Occipital lobe (tissue), 2 donors: ENCODE measurements around the gene SCD5. TPM values are rescaled to one million over a fixed set of nuclear protein-coding genes. Genes with fewer than 3 reads are reported as not detected.
"Not testable (repeated sequence)": the region's sequence is repeated elsewhere in the genome, so short reads cannot be mapped to it uniquely, and the experiment has no call there.

ENCODE experiments used
- DNase-seq: peaks from one replicate; lab custom pipeline; 2025; lab: John Stamatoyannopoulos, UW
- total RNA-seq: library from RNA; depleted of rRNA; stranded (reverse); fragments of >200 nt; gene quantifications from one replicate; pipeline ENCODE4 v1.2.3, GENCODE V29; 2014

Gene SCD5
- total RNA-seq = 287 TPM

DNA sequence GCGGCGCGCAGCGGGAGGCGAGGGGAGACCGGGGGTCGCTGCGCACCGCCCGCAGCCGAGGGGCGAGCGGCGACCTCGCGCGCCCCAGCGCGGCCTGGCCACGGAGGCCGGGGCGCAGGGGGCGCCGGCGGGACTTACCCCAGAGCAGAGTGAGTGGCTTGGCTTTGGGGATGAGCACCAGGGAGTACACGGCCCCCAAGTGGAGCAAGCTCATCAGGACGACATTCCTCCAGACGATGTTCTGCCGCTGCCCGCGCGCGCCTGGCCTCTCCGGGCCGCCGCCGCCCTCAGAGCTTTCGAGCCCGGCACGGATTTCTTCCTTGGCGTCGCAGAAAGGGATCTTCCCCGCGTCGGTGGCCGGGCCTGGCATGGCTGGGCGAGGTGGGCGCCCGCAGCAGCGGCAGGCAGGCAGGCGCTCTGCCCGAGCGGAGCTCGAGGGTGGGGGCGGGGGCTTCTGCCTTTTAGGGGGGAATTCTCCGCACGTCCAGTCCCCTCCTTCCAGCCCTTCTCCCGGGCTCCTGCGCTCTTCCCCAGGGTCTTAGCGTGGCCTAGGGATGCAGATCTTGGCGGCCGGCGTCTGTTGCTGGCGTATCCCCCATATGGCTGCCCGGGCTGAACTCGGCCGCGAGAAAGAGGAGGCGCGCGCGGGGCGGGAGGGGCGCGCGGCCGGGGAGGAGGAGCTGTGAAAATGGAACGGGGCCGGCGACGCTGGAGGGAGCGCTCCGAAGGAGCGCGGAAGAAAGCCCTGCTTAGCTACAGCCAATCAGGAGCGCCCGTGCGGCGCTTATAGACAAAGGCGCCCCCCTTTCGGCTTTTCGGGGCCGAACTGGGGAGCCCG lies at the start of gene SCD5:
Gene SCD5 (minus strand): TSS at position 629 of the 838 bp plus-strand sequence. CDS start 259 bp downstream, at position 370.
- DNase-seq = peak; percentile 87

DNA sequence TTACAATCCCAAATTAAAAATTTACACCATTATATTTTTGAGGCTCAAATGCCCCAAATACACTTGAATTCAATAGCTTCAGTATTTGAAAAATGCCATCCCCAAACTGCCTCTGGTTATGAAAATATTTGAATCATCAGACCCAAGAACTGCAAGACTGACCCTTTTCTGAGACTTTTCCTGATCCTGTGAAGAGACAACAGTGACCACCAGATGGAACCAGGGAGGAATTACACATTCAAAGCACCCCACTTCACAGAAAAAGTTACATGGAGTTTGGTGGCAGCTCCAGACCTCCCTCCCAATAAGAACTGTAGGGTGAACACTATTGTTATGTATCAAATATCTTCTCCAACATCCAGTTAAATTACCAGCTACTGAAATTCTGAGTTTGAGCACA lies 44.0 kb upstream of the SCD5 start:
- no peak for DNase-seq

- DNase-seq = no peak
Observed at GRCh38 chr4:82839624-82840023, 41.0 kb upstream of the SCD5 start.

DNA sequence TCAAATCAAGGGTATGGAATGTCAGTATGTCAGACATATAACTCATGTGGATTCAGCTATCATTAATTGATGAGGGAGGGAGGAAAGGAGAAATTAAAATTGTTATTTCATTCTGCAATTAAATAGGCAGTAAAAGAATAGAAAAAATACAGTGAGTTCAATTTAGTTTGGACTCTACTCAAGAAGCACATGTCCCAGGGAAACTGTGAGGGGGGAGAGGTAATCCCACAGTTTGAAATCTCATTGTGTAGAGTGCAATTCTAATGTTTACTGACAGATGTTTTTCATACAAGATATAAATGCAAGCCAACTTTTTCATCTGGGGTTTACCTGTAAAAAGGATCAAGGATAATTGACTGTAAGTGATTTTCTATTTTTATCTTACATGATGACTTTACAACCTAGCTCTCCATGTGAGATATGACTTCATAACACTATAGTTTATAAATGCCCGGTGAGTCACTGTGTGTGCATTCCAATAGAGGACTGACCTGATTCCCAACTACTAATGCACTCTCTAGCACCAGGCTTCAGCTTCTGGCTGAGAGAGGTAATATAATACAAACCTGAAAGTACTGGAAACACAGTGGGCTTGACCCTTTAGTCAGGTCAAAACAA lies 35.2 kb upstream of the SCD5 start:
- DNase-seq = no peak

DNA sequence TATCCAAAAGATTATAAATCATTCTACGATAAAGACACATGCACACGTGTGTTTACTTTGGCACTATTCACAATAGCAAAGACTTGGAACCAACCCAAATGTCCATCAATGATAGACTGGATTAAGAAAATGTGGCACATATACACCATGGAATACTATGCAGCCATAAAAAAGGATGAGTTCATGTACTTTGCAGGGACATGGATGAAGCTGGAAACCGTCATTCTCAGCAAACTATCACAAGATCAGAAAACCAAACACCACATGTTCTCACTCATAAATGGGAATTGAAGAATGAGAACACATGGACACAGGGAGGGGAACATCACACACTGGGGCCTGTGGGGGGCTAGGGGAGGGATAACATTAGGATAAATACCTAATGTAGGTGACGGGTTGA lies 34.5 kb upstream of the SCD5 start:
- DNase-seq = not testable (repeated sequence)

DNA sequence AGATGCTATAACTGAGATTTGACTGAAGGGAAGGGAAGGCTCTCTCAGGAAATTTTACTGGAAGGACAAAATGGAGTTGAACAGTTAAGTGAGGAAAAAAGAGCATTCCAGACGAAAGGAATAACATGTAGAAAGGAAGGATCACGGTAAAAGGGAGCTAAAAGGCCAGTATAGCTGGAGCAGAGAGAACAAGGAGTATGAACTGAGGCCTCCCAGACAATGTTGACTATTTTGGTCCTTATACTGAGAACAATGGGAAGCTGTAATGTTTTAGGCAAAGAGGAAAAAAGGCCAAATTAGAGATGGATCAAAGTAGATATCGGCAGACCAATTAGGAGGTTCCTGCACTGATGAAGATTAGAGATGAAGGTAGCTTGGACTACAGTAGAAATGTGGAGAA lies 26.8 kb upstream of the SCD5 start:
- no peak for DNase-seq

DNA sequence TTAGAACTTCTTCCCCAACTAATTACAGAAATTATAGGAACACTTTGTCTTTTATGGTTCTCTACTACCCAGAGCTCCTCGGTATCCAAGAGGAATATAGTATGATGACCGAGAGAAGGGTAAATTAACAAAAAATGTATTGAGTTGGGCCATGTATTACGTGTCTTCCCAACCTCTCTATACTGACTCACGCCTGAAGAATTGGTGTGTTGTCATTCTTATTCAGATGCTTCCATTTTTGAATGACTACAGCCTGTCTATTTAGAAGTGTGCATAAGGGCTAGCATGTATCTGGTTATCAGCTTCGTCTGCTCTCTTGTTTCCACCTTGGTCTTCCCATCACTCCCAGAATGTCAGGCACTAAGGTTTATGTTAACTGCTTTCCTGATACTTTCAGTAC lies 24.5 kb upstream of the SCD5 start:
- no peak for DNase-seq

DNA sequence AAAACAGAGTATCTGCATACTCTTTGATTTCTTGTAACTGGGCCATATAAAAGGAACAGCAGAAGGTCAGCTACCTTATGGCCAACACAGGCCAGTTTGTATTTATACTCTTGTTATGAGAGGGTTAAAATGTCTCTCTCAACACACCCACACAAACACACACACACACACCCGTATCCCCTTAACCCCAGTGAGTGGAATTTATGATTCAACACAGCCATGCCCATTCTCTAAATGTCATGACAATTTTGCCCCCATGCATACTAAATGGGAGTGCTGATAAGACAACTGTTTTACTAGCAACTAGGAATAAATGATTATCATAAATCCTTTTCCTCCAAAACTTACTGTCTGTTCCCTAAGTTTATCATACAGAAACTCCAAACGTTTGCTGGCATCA lies 22.1 kb upstream of the SCD5 start:
- DNase-seq = no peak

DNA sequence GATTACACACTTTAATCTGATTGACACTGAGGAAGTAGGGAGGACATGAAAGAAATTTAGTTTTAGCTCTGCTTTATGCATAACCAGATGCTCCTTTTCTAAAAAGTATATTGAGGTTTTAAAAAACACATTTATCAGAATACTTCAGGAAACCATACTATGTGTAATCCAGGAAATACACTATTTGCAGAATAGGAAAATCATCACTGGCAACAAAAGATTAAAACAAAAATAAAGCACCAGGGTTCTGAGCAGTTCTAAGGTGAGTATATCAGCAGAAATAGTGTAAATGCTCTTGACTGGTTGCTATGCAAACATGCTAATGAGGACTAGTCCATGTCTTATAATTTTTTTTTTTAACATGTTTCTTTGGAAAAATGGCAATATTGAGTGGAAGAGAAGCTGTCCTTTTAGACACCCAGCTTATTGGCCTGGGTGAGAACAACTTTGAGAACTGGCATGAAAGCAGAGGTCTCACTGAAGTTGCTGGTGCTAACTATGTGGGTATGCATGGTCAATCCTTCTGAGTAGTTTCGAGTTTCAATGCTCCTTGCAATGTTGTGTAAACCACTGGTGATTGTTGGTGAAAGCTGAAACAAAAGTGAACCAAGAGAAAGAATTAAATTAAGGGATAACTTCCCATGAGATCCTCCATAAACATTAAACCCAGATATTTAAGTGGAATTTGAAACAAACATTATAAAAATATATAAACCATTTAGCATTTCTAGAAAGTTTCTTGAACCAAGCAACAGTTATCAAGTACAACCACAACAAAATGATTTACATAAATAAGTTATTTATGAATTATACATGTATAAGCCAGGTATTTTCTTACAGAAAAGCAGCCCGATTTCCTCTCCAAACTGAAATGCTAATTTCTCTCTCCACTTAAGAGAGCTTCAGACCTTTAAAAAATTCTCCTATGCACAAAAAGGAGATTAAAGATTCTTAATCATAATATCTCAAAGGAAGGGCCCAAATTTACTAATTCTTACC lies 20.4 kb upstream of the SCD5 start:
- no peak for DNase-seq

GRCh38 chr4:82816874-82817273 lies 18.3 kb upstream of the SCD5 start:
- not testable (repeated sequence) for DNase-seq

- no peak for DNase-seq
Observed at GRCh38 chr4:82814034-82814433, 15.4 kb upstream of the SCD5 start.

- no peak for DNase-seq
Observed at GRCh38 chr4:82811838-82812341, 13.3 kb upstream of the SCD5 start.

- no peak for DNase-seq
Observed at GRCh38 chr4:82811392-82811791, 12.8 kb upstream of the SCD5 start.

DNA sequence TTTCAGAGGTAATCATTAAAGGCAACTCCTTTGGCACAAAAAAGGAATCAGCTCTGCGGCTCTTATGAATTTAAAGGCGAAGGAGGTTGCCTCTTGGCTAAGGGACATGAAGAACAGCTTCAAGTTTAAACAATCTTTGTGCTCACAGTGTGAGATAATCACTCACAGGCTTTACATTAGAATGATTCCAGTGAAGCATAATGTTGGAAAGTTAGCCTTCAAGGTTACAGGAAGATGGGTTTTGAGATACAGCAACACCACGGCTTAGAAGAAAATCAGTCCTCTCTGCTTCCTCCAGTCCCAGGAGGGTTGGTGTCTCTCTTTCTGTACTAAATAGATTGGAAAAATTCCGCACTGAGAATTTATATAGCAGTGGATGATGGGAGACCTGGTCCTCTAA lies 11.6 kb upstream of the SCD5 start:
- DNase-seq = no peak

DNA sequence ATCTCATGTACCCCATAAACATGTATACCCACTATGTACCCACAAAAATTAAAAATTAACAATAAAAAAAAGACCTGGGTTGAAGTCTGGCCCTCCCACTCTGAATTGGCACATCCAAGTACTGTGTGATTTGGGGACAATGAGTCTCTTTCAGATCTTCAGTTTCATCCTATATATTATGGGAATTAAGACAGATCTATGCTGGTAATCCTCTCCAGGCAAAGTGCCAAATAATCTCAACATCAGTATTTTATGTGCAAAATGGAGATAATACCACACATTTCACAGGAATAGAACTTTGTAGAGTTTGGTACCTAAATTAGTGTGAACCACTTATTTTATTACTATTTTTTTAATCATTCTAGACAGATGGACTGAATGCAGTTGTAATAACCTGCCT lies 11.0 kb upstream of the SCD5 start:
- DNase-seq = no peak

DNA sequence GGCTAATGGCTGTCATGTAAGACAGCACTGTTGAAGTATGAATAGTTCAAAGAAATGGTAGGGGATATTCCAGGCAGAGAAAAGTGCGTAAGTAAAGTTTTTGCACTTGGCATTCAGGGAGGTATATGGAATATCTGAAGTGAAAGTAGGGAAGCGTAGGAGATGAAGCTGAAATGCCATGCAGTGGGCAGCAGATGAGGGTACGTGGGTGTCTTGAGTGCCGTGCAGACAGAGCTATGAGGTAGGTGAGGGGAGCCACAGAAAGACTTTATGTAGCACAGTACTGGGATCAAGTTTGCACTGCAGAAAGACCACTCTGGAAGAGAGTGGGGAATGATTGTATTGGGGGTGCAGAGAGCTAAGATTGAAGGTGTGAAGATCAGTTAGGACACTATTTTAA lies 5.2 kb upstream of the SCD5 start:
- no peak for DNase-seq

DNA sequence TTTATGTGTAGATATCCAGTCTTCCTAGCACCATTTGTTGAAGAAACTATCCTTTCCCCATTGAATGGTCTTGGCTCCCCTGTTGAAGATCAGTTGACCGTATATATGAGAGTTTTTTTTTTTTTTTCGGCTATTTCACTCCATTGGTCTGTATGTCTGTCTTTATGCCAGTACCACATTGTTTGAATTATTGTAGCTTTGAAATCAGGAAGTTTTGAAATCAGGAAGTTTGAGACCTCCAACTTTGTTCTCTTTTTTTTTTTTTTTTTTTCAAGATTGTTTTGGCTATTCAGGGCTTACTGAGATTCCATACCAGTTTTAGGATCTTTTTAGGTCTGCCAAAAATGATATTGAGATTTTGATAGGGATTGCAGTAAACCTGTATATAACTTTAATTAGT lies 4.3 kb upstream of the SCD5 start:
- DNase-seq = no peak

GRCh38 chr4:82801910-82802521 lies 3.4 kb upstream of the SCD5 start:
- DNase-seq = no peak

- no peak for DNase-seq
Observed at GRCh38 chr4:82799006-82799881, 648 bp upstream of the SCD5 start.

GRCh38 chr4:82797405-82798111 lies 1.0 kb downstream of the SCD5 start:
- DNase-seq = peak; percentile 48
